Measurements from ENCODE around the gene KIAA1217. TPM values are rescaled to one million over a fixed set of nuclear protein-coding genes. Genes with fewer than 3 reads are reported as not detected.

The KIAA1217 gene
- polyA plus RNA-seq, 1 donor: 54.9 TPM

DNA sequence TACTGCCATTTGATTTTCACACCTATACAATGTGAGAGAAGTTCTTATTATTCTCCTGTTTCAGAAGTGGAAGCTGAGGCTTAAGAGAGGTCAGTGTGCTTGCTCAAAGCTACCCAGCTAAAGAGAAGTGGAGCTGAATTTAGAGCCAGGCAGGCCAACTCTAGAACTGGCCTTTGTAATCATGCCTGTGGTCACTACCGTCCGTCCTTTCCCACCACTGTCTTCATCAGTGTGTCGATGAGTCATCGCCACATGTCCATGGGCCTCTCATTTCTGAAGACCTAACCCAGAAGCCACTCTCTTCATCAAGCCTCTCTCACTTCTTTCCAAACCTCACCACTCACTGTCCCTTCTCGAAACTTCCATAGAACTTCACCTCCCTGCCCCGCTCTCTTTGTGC, 237.8 kb downstream of the KIAA1217 start:
- no peak overlapping the region for H3K4me3 ChIP-seq (ENCODE audit: low read length)
- no peaks in the 10 kb centered on the region for H3K9me3 ChIP-seq (ENCODE audit: control insufficient read depth, low read depth, low read length)
- H3K36me3 ChIP-seq (ENCODE audit: control insufficient read depth, insufficient read depth, low read length): peaks cover 4% of the 10 kb centered on the region
- 98% methylated on average over 4 of the region's 6 CpGs for WGBS (ENCODE audit: insufficient coverage, low lambda C conversion rate)
- H3K27ac ChIP-seq (ENCODE audit: low read length): no peak overlapping the region
- DNase-seq: no peak
- no peaks in the 10 kb centered on the region for H3K27me3 ChIP-seq (ENCODE audit: control insufficient read depth, insufficient read depth, low read length)
- no peaks in the 10 kb centered on the region for H3K4me1 ChIP-seq (ENCODE audit: control insufficient read depth, insufficient read depth, low read length)

GRCh38 chr10:24448351-24448999, 239.5 kb downstream of the KIAA1217 start:
- no peak for DNase-seq
- Histone ChIP-seq H3K27me3 (ENCODE audit: control insufficient read depth, insufficient read depth, low read length) (no peaks in the 10 kb centered on the region), H3K4me3 (ENCODE audit: low read length) (no peak overlapping the region), H3K36me3 (ENCODE audit: control insufficient read depth, insufficient read depth, low read length) (peaks cover 4% of the 10 kb centered on the region), H3K4me1 (ENCODE audit: control insufficient read depth, insufficient read depth, low read length) (no peaks in the 10 kb centered on the region), H3K27ac (ENCODE audit: low read length) (no peak overlapping the region), H3K9me3 (ENCODE audit: control insufficient read depth, low read depth, low read length) (no peaks in the 10 kb centered on the region)
- WGBS (ENCODE audit: insufficient coverage, low lambda C conversion rate): no CpG with 5 or more reads among the region's 3 CpGs

- no peaks in the 10 kb centered on the region for H3K27me3 ChIP-seq (ENCODE audit: control insufficient read depth, insufficient read depth, low read length)
- H3K36me3 ChIP-seq (ENCODE audit: control insufficient read depth, insufficient read depth, low read length): peaks cover 3% of the 10 kb centered on the region
- WGBS (ENCODE audit: insufficient coverage, low lambda C conversion rate): 78% methylated on average over 2 of the region's 5 CpGs
- no peaks in the 10 kb centered on the region for H3K9me3 ChIP-seq (ENCODE audit: control insufficient read depth, low read depth, low read length)
- H3K4me3 ChIP-seq (ENCODE audit: low read length): no peak overlapping the region
- no peak for DNase-seq
- H3K4me1 ChIP-seq (ENCODE audit: control insufficient read depth, insufficient read depth, low read length): no peaks in the 10 kb centered on the region
- no peak overlapping the region for H3K27ac ChIP-seq (ENCODE audit: low read length)
These were observed 240.4 kb downstream of the KIAA1217 start for GRCh38 chr10:24449321-24449740.

GRCh38 chr10:24449769-24450310, 240.9 kb downstream of the KIAA1217 start:
- H3K4me1 ChIP-seq (ENCODE audit: control insufficient read depth, insufficient read depth, low read length): no peaks in the 10 kb centered on the region
- no peak overlapping the region for H3K27ac ChIP-seq (ENCODE audit: low read length)
- 28% methylated on average over 2 of the region's 3 CpGs for WGBS (ENCODE audit: insufficient coverage, low lambda C conversion rate)
- H3K27me3 ChIP-seq (ENCODE audit: control insufficient read depth, insufficient read depth, low read length): no peaks in the 10 kb centered on the region
- H3K4me3 ChIP-seq (ENCODE audit: low read length): no peak overlapping the region
- DNase-seq: no peak
- H3K36me3 ChIP-seq (ENCODE audit: control insufficient read depth, insufficient read depth, low read length): peaks cover 2% of the 10 kb centered on the region
- no peaks in the 10 kb centered on the region for H3K9me3 ChIP-seq (ENCODE audit: control insufficient read depth, low read depth, low read length)

DNA sequence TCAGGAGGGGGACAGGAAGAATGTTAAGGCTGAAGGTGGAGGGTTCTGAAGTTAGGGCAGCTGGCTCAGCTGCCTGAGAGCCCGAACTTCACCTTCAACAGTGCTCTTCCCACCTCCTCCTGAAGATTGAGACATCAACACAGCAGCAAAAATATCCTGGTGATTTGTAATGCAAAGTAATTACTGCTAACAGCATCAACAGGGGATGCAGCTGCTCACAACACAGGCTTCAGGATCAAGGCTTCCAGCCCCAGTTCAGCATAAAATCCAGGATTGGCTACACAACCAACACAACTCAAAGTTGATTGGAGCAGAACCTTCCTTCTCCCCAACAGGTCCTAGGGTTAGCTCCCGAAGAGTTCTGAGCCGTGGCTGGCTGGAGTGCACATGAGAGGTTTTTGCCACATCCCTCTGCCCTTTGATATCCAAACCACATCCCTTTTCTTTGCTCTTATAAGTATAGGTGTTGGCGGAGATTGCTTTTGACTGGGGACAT, 242.4 kb downstream of the KIAA1217 start:
- Histone ChIP-seq H3K36me3 (ENCODE audit: control insufficient read depth, insufficient read depth, low read length) (peaks cover 2% of the 10 kb centered on the region), H3K9me3 (ENCODE audit: control insufficient read depth, low read depth, low read length) (no peaks in the 10 kb centered on the region), H3K27me3 (ENCODE audit: control insufficient read depth, insufficient read depth, low read length) (no peaks in the 10 kb centered on the region), H3K4me1 (ENCODE audit: control insufficient read depth, insufficient read depth, low read length) (no peaks in the 10 kb centered on the region), H3K4me3 (ENCODE audit: low read length) (no peak overlapping the region), H3K27ac (ENCODE audit: low read length) (no peak overlapping the region)
- no CpG with 5 or more reads among the region's 4 CpGs for WGBS (ENCODE audit: insufficient coverage, low lambda C conversion rate)
- DNase-seq: no peak

DNA sequence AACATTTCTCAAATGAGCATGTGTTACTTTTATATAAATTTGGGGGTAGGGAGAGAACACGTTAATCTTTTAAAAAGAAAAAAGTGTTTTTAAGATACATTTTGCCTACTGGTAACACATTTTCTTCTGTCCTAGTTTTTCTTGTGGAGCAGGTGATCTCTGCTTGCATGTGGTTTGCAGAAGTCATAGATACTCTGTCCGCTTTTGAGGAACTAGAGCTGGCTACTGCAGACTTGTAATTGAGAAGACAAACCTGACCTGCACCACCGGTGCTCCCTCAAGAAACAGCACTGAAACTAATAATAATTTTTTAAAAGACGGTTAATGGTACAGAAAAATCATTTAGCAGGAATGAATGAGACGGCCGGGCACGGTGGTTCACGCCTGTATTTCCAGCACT, 243.1 kb downstream of the KIAA1217 start:
- WGBS (ENCODE audit: insufficient coverage, low lambda C conversion rate): no CpG with 5 or more reads among the region's 8 CpGs
- no peaks in the 10 kb centered on the region for H3K9me3 ChIP-seq (ENCODE audit: control insufficient read depth, low read depth, low read length)
- no peak for DNase-seq
- peaks cover 2% of the 10 kb centered on the region for H3K36me3 ChIP-seq (ENCODE audit: control insufficient read depth, insufficient read depth, low read length)
- no peak overlapping the region for H3K27ac ChIP-seq (ENCODE audit: low read length)
- H3K4me1 ChIP-seq (ENCODE audit: control insufficient read depth, insufficient read depth, low read length): peaks cover under 1% of the 10 kb centered on the region
- no peaks in the 10 kb centered on the region for H3K27me3 ChIP-seq (ENCODE audit: control insufficient read depth, insufficient read depth, low read length)
- no peak overlapping the region for H3K4me3 ChIP-seq (ENCODE audit: low read length)

DNA sequence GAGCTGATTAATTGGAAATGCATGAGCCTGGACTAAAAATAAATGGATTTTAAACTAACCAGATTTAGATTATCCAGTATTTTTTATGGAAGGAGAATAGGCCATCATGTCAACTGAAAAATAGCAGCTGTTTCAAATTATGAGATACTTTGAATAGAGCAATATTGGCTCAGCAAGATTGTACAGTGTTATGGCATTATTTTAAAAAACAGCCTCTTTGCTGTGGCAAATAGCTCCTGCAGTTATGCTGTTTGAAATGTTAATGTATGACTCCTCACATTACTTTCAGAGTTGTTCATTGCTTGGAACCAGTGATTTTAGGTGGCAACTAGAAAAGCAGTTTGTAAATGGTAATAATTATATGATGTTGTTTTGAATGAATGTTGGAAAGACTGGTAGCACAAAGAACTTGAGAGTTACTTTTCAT, 244.5 kb downstream of the KIAA1217 start:
- Histone ChIP-seq H3K9me3 (ENCODE audit: control insufficient read depth, low read depth, low read length) (no peaks in the 10 kb centered on the region), H3K4me3 (ENCODE audit: low read length) (no peak overlapping the region)

DNA sequence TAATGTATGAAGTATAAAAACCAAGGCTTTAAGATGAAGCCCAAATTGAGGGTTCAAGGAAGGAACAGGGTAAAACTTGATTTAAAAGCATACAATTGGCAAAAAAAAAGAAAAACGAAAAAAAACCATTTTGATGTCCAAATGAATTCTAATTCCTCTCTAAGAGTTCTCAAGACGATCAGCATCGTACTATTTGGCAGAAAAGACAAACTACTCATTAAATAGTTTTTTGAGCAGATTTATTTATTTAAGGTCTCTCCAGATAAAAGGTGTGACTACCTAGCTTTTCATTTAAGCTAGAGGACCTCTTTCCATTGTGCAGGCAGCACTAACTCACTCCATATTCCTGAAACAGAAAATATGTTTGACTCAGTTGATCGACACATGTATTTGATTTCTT, 245.0 kb downstream of the KIAA1217 start:
- peaks cover 4% of the 10 kb centered on the region for H3K36me3 ChIP-seq (ENCODE audit: control insufficient read depth, insufficient read depth, low read length)
- WGBS (ENCODE audit: insufficient coverage, low lambda C conversion rate): 90% methylated on average over 3 of the region's 4 CpGs
- no peak for DNase-seq
- H3K27me3 ChIP-seq (ENCODE audit: control insufficient read depth, insufficient read depth, low read length): no peaks in the 10 kb centered on the region
- H3K4me3 ChIP-seq (ENCODE audit: low read length): no peak overlapping the region
- peaks cover 11% of the 10 kb centered on the region for H3K4me1 ChIP-seq (ENCODE audit: control insufficient read depth, insufficient read depth, low read length)
- no peaks in the 10 kb centered on the region for H3K9me3 ChIP-seq (ENCODE audit: control insufficient read depth, low read depth, low read length)
- no peak overlapping the region for H3K27ac ChIP-seq (ENCODE audit: low read length)

More for the DNA sequence above, 244.5 kb downstream of the KIAA1217 start:
- Histone ChIP-seq H3K27me3 (ENCODE audit: control insufficient read depth, insufficient read depth, low read length) (no peaks in the 10 kb centered on the region), H3K27ac (ENCODE audit: low read length) (no peak overlapping the region), H3K36me3 (ENCODE audit: control insufficient read depth, insufficient read depth, low read length) (peaks cover 2% of the 10 kb centered on the region), H3K4me1 (ENCODE audit: control insufficient read depth, insufficient read depth, low read length) (peaks cover 11% of the 10 kb centered on the region)
- no peak for DNase-seq

DNA sequence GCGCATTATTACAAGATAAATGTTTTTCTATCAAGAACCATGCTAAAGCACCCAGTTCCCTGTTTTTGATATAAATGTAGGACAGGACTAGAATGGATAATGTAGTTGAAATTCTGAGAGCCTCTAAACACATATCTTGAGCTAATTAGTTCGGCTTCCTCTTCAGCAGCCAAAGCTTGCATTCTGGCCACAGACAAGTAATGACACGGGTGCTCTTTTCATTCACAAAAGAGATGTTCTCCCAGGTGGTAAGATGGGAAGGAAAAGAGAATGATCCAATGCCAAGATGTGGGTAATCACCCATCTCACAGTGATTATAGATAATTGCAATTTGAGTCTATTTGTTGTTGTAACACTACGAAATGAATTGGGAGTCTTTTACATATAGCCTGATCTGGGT, 246.5 kb downstream of the KIAA1217 start:
- no CpG with 5 or more reads among the region's 4 CpGs for WGBS (ENCODE audit: insufficient coverage, low lambda C conversion rate)
- peaks cover 11% of the 10 kb centered on the region for H3K4me1 ChIP-seq (ENCODE audit: control insufficient read depth, insufficient read depth, low read length)
- no peak overlapping the region for H3K27ac ChIP-seq (ENCODE audit: low read length)
- no peak overlapping the region for H3K4me3 ChIP-seq (ENCODE audit: low read length)
- no peaks in the 10 kb centered on the region for H3K9me3 ChIP-seq (ENCODE audit: control insufficient read depth, low read depth, low read length)
- H3K27me3 ChIP-seq (ENCODE audit: control insufficient read depth, insufficient read depth, low read length): no peaks in the 10 kb centered on the region
- DNase-seq: no peak
- peaks cover 6% of the 10 kb centered on the region for H3K36me3 ChIP-seq (ENCODE audit: control insufficient read depth, insufficient read depth, low read length)

- H3K27me3 ChIP-seq (ENCODE audit: control insufficient read depth, insufficient read depth, low read length): no peaks in the 10 kb centered on the region
- peak overlapping the region; percentile 24 for H3K27ac ChIP-seq (ENCODE audit: low read length)
- 50% methylated on average over 2 of the region's 4 CpGs for WGBS (ENCODE audit: insufficient coverage, low lambda C conversion rate)
- no peaks in the 10 kb centered on the region for H3K9me3 ChIP-seq (ENCODE audit: control insufficient read depth, low read depth, low read length)
- H3K36me3 ChIP-seq (ENCODE audit: control insufficient read depth, insufficient read depth, low read length): peaks cover 6% of the 10 kb centered on the region
- no peak overlapping the region for H3K4me3 ChIP-seq (ENCODE audit: low read length)
- peaks cover 11% of the 10 kb centered on the region for H3K4me1 ChIP-seq (ENCODE audit: control insufficient read depth, insufficient read depth, low read length)
- DNase-seq: peak; percentile 62 to 83
These were observed 247.4 kb downstream of the KIAA1217 start for GRCh38 chr10:24456322-24456721.

Data from large intestine (tissue), 3 donors.